ENCODE data around the gene DERA.

The DERA gene

DNA sequence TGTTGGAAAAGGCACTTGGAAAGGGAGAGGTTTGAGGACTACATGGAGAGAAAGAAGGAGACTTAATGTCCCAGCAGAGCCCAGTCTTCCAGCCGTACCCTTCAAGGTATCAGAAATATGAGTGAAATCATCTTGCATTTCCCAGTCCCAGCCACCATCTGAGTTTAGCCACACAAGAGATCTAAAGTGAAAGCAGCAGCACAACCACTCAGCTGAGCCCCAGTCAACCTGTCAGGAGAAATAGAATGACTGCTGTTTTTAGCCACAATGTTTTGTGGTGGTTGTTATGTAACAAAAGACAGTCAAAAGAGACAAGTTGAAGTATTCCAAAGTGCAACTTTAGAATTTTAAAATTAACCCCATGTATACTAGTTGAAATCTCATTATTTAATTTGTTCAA, 28.0 kb downstream of the DERA start:
- TF ChIP-seq, protein P1, sequence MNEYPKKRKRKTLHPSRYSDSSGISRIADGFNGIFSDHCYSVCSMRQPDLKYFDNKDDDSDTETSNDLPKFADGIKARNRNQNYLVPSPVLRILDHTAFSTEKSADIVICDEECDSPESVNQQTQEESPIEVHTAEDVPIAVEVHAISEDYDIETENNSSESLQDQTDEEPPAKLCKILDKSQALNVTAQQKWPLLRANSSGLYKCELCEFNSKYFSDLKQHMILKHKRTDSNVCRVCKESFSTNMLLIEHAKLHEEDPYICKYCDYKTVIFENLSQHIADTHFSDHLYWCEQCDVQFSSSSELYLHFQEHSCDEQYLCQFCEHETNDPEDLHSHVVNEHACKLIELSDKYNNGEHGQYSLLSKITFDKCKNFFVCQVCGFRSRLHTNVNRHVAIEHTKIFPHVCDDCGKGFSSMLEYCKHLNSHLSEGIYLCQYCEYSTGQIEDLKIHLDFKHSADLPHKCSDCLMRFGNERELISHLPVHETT (tag by site-specific recombination; IDR thresholded peaks at IDR 0.05): no peak
- TF ChIP-seq ZNF530 (tag by site-specific recombination; IDR thresholded peaks at IDR 0.05; ENCODE audit: low read depth) (no peak), ZNF830 (tag by site-specific recombination; IDR thresholded peaks at IDR 0.05; ENCODE audit: low read depth) (no peak), TRIM28 (IDR thresholded peaks at IDR 0.05; ENCODE audit: borderline replicate concordance, low read length) (peak; percentile 48; the same call in 1 of the 2 replicates), ZNF777 (tag by site-specific recombination; IDR thresholded peaks at IDR 0.05; ENCODE audit: borderline replicate concordance) (no peak), ZNF707 (tag by site-specific recombination; IDR thresholded peaks at IDR 0.05) (no peak), SETDB1 (IDR thresholded peaks at IDR 0.05; ENCODE audit: insufficient read length, low read length) (peak; percentile 31), ZFP41 (tag by site-specific recombination; IDR thresholded peaks at IDR 0.05; ENCODE audit: borderline replicate concordance) (no peak), ZXDB (tag by site-specific recombination; IDR thresholded peaks at IDR 0.05) (no peak)
- TF ChIP-seq, protein P2, sequence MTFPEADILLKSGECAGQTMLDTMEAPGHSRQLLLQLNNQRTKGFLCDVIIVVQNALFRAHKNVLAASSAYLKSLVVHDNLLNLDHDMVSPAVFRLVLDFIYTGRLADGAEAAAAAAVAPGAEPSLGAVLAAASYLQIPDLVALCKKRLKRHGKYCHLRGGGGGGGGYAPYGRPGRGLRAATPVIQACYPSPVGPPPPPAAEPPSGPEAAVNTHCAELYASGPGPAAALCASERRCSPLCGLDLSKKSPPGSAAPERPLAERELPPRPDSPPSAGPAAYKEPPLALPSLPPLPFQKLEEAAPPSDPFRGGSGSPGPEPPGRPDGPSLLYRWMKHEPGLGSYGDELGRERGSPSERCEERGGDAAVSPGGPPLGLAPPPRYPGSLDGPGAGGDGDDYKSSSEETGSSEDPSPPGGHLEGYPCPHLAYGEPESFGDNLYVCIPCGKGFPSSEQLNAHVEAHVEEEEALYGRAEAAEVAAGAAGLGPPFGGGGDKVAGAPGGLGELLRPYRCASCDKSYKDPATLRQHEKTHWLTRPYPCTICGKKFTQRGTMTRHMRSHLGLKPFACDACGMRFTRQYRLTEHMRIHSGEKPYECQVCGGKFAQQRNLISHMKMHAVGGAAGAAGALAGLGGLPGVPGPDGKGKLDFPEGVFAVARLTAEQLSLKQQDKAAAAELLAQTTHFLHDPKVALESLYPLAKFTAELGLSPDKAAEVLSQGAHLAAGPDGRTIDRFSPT (tag by site-specific recombination; IDR thresholded peaks at IDR 0.05): no peak
- H3K27ac ChIP-seq (ENCODE audit: extremely low read depth, low read depth, low read length): no peak overlapping the region
- H3K4me3 ChIP-seq (ENCODE audit: low read depth, low read length): no peak overlapping the region
- ChIA-PET CTCF (interaction anchor here (1.2 kb wide), 1 partner anchor 29 kb away, joined by 3 read pairs; no protein-coding TSS in a partner anchor), POLR2A (no interaction called here)
- no peaks in the 10 kb centered on the region for H3K4me1 ChIP-seq (ENCODE audit: control insufficient read depth, insufficient read depth, low read length)
- no peaks in the 10 kb centered on the region for H3K36me3 ChIP-seq (ENCODE audit: control insufficient read depth in 2 of 2, insufficient read depth in 1 of 2, low read length in 2 of 2)
- H3K9me3 ChIP-seq (ENCODE audit: control insufficient read depth, insufficient read depth, low read depth, low read length): peaks cover 2% of the 10 kb centered on the region; the same call in 1 of the 2 replicates

DNA sequence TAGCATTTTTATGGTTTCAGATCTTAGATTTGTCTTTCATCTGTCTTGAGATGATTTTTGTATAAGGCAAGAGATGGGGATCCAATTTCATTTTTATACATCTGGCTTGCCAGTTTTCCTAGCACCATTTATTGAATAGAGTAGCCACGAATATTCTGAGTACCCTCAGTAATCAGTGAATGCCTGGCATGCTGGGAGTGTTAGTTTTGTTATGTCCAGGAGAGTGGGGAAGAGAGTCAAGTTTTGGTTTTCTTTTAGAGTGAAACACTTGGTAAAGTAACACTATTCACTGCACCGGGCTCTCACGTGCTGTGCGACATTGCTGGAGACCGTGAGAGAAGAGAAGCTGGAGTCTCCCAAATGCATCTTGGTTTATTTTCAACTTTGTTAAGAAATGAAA, 31.3 kb downstream of the DERA start:
- Histone ChIP-seq H3K9me3 (ENCODE audit: control insufficient read depth, insufficient read depth, low read depth, low read length) (peaks cover 2% of the 10 kb centered on the region; the same call in 1 of the 2 replicates), H3K4me3 (ENCODE audit: low read depth, low read length) (no peak overlapping the region), H3K4me1 (ENCODE audit: control insufficient read depth, insufficient read depth, low read length) (no peaks in the 10 kb centered on the region), H3K27ac (ENCODE audit: extremely low read depth, low read depth, low read length) (no peak overlapping the region), H3K36me3 (ENCODE audit: control insufficient read depth in 2 of 2, insufficient read depth in 1 of 2, low read length in 2 of 2) (no peaks in the 10 kb centered on the region)
- POLR2A ChIA-PET: no interaction called here
- CTCF ChIA-PET: interaction anchor here (0.7 kb wide), 1 partner anchor 394 kb away, joined by 5 read pairs; no protein-coding TSS in a partner anchor
- TF ChIP-seq ZNF202 (tag by site-specific recombination; IDR thresholded peaks at IDR 0.05; ENCODE audit: borderline replicate concordance) (no peak), ZNF302 (tag by site-specific recombination; IDR thresholded peaks at IDR 0.05; ENCODE audit: low read depth) (no peak), ZNF121 (tag by site-specific recombination; IDR thresholded peaks at IDR 0.05) (no peak), ZNF146 (tag by site-specific recombination; IDR thresholded peaks at IDR 0.05) (no peak), KLF16 (tag by site-specific recombination; IDR thresholded peaks at IDR 0.05) (no peak), ZNF670 (tag by site-specific recombination; IDR thresholded peaks at IDR 0.05; ENCODE audit: low read depth) (no peak), ZNF37A (tag by site-specific recombination; IDR thresholded peaks at IDR 0.05) (no peak), ZNF10 (tag by site-specific recombination; IDR thresholded peaks at IDR 0.05) (no peak), ZNF791 (tag by site-specific recombination; IDR thresholded peaks at IDR 0.05) (no peak), ZNF561 (tag by site-specific recombination; IDR thresholded peaks at IDR 0.05; ENCODE audit: borderline replicate concordance) (no peak), ZFP37 (tag by site-specific recombination; IDR thresholded peaks at IDR 0.05) (no peak), HOXC10 (CRISPR knock-in tag; IDR thresholded peaks at IDR 0.05) (no peak), ZNF341 (tag by site-specific recombination; IDR thresholded peaks at IDR 0.05; ENCODE audit: low read depth) (no peak), MYNN (tag by site-specific recombination; IDR thresholded peaks at IDR 0.05; ENCODE audit: borderline replicate concordance) (no peak)
- TF ChIP-seq, protein P3, sequence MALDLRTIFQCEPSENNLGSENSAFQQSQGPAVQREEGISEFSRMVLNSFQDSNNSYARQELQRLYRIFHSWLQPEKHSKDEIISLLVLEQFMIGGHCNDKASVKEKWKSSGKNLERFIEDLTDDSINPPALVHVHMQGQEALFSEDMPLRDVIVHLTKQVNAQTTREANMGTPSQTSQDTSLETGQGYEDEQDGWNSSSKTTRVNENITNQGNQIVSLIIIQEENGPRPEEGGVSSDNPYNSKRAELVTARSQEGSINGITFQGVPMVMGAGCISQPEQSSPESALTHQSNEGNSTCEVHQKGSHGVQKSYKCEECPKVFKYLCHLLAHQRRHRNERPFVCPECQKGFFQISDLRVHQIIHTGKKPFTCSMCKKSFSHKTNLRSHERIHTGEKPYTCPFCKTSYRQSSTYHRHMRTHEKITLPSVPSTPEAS (tag by site-specific recombination; IDR thresholded peaks at IDR 0.05): no peak
- TF ChIP-seq, protein P4, sequence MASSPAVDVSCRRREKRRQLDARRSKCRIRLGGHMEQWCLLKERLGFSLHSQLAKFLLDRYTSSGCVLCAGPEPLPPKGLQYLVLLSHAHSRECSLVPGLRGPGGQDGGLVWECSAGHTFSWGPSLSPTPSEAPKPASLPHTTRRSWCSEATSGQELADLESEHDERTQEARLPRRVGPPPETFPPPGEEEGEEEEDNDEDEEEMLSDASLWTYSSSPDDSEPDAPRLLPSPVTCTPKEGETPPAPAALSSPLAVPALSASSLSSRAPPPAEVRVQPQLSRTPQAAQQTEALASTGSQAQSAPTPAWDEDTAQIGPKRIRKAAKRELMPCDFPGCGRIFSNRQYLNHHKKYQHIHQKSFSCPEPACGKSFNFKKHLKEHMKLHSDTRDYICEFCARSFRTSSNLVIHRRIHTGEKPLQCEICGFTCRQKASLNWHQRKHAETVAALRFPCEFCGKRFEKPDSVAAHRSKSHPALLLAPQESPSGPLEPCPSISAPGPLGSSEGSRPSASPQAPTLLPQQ (tag by site-specific recombination; IDR thresholded peaks at IDR 0.05): no peak
- TF ChIP-seq, protein P5, sequence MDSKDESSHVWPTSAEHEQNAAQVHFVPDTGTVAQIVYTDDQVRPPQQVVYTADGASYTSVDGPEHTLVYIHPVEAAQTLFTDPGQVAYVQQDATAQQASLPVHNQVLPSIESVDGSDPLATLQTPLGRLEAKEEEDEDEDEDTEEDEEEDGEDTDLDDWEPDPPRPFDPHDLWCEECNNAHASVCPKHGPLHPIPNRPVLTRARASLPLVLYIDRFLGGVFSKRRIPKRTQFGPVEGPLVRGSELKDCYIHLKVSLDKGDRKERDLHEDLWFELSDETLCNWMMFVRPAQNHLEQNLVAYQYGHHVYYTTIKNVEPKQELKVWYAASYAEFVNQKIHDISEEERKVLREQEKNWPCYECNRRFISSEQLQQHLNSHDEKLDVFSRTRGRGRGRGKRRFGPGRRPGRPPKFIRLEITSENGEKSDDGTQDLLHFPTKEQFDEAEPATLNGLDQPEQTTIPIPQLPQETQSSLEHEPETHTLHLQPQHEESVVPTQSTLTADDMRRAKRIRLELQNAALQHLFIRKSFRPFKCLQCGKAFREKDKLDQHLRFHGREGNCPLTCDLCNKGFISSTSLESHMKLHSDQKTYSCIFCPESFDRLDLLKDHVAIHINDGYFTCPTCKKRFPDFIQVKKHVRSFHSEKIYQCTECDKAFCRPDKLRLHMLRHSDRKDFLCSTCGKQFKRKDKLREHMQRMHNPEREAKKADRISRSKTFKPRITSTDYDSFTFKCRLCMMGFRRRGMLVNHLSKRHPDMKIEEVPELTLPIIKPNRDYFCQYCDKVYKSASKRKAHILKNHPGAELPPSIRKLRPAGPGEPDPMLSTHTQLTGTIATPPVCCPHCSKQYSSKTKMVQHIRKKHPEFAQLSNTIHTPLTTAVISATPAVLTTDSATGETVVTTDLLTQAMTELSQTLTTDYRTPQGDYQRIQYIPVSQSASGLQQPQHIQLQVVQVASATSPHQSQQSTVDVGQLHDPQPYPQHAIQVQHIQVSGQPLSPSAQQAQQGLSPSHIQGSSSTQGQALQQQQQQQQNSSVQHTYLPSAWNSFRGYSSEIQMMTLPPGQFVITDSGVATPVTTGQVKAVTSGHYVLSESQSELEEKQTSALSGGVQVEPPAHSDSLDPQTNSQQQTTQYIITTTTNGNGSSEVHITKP (tag by site-specific recombination; IDR thresholded peaks at IDR 0.05): no peak

Measured in HEK293 (cell line).